HepG2 (cell line): Measurements from ENCODE around the gene UBE2D3. TPM values are rescaled to one million over a fixed set of nuclear protein-coding genes. Genes with fewer than 3 reads are reported as not detected.

Experiments
- EZH2 ChIP-seq: conservative IDR thresholded peaks from 2 replicates; pipeline ENCODE4 v1.6.1; 2012; ENCODE audit warnings: mild to moderate bottlenecking, low read depth, low read length, moderate library complexity
- HES4 ChIP-seq: sonication (generic); formaldehyde crosslinking; IDR thresholded peaks from 2 replicates; pipeline ENCODE4 v1.9.0; 2021; ENCODE audit warnings: mild to moderate bottlenecking, missing genetic modification reagents, borderline replicate concordance
- HOXD1 ChIP-seq: sonication (generic); formaldehyde crosslinking; IDR thresholded peaks from 2 replicates; pipeline ENCODE4 v1.5.0; 2020; ENCODE audit warnings: missing genetic modification reagents
- KDM4B ChIP-seq: sonication (generic); formaldehyde crosslinking; IDR thresholded peaks from 2 replicates; pipeline ENCODE4 v1.4.0; 2020; ENCODE audit warnings: missing genetic modification reagents
- MIXL1 ChIP-seq: IDR thresholded peaks from 2 replicates; pipeline ENCODE4 v1.6.1; 2016
- SETDB1 ChIP-seq: sonication (generic); formaldehyde crosslinking; IDR thresholded peaks from 2 replicates; pipeline ENCODE4 v1.5.1; 2020; ENCODE audit warnings: missing genetic modification reagents, mild to moderate bottlenecking, borderline replicate concordance
- SP1 ChIP-seq, 2 experiments: fragments of 450-650 bp in 1 of 2; sonication (generic) in 1 of 2; formaldehyde crosslinking in 1 of 2; IDR thresholded peaks; 2 replicates each; pipeline versions ENCODE4 v1.4.0 to v1.6.1; 2016 to 2020; ENCODE audit warnings: missing genetic modification reagents in 1 of 2
- STAT5B ChIP-seq: sonication (generic); formaldehyde crosslinking; IDR thresholded peaks from 2 replicates; pipeline ENCODE4 v1.4.0; 2020; ENCODE audit warnings: missing genetic modification reagents
- TGIF2 ChIP-seq: IDR thresholded peaks from 2 replicates; pipeline ENCODE4 v1.6.1; 2016; ENCODE audit warnings: control low read depth, missing compliant biosample characterization
- ZEB1 ChIP-seq: IDR thresholded peaks from 2 replicates; pipeline ENCODE4 v1.6.1; 2012; ENCODE audit warnings: mild to moderate bottlenecking, low read depth, inconsistent platforms; ENCODE audit not compliant: insufficient replicate concordance
- ZNF230 ChIP-seq: sonication (generic); formaldehyde crosslinking; IDR thresholded peaks from 2 replicates; pipeline ENCODE4 v1.4.0; 2020; ENCODE audit warnings: mild to moderate bottlenecking, missing genetic modification reagents
- ZNF296 ChIP-seq: sonication (generic); formaldehyde crosslinking; conservative IDR thresholded peaks from 2 replicates; pipeline ENCODE4 v1.5.0; 2020; ENCODE audit warnings: mild to moderate bottlenecking, missing genetic modification reagents
- ZNF746 ChIP-seq: sonication (generic); formaldehyde crosslinking; IDR thresholded peaks from 2 replicates; pipeline ENCODE4 v1.8.0; 2022; ENCODE audit warnings: mild to moderate bottlenecking, missing genetic modification reagents
- polyA plus RNA-seq, 8 experiments: library from polyadenylated mRNA; depleted of rRNA in 3 of 8; stranded (reverse) in 7 of 8; unstranded in 1 of 8; fragments of >200 nt; fragmentation: Illumina TruSeq in 4 of 8; extraction: Trizol in 4 of 8; gene quantifications; 2 replicates each; pipeline versions ENCODE4 v1.2.1 to v1.2.3, GENCODE V29; 2011 to 2016; ENCODE audit warnings: low read depth in 4 of 8, missing spikeins in 1 of 8, mixed read lengths in 1 of 8; ENCODE audit not compliant: insufficient read depth in 1 of 8
- total RNA-seq, 5 experiments: library from RNA; depleted of rRNA; stranded (reverse); fragments of >200 nt; fragmentation: Illumina TruSeq; extraction: Trizol; gene quantifications; 2 replicates each; pipeline ENCODE4 v1.2.3, GENCODE V29; 2016; ENCODE audit warnings: low read depth in 1 of 5
- TF ChIP-seq, protein P1 (sequence below): sonication (generic); formaldehyde crosslinking; IDR thresholded peaks from 2 replicates; pipeline ENCODE4 v1.4.0; 2020; ENCODE audit warnings: missing genetic modification reagents, borderline replicate concordance
- TF ChIP-seq, protein P2 (sequence below): sonication (generic); formaldehyde crosslinking; IDR thresholded peaks from 2 replicates; pipeline ENCODE4 v1.5.1; 2020; ENCODE audit warnings: mild to moderate bottlenecking, missing genetic modification reagents, moderate library complexity
- TF ChIP-seq, protein P3 (sequence below): sonication (generic); formaldehyde crosslinking; IDR thresholded peaks from 2 replicates; pipeline ENCODE4 v1.4.0; 2020; ENCODE audit warnings: missing genetic modification reagents, borderline replicate concordance

Gene UBE2D3
- total and polyA plus RNA-seq, 2 of the 13 experiments (the other 11 are each of a cell fraction or from before 2014, with no cell fraction given), result 224 to 293 TPM

DNA sequence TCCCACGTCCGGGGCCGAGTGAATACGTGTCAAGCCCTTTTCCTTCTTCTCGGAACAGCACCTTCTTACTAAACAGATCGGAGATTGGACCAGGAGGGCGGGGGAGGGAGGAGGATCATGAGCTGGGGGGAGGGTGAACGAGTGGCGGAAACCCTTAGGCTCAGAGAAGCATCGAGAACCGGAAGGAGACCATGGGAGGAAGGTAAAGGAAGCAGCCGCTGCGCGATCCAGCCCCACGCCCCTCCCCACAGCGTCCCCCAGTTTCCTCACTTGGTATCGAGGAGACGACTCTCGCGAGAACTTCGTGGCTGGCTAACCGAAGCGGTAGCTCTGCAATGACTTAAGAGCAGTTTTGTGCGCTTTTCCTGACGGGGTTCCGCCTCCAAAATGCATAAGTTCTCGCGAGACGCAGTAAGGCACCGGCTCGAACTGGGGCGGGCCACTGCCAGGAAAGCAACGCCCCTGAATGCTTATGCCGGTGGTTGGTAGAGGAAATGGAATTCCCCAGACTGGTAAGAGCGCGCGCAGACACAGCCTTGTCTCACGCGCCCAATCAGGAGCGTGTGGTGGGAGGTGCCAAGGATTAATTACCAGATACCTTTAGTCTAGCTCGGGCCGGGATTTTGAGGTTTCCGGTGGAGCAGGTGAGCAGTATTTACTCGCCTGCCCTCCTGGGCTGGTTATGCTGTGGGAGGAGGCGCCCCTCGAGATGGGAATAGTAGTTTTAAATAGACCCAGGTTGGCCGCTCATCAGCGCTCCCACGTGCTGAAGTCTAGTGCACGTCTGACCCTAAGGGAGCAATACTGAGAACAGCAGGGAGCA is 534 bp upstream of the UBE2D3 start (continued):
- TF ChIP-seq, protein P1, sequence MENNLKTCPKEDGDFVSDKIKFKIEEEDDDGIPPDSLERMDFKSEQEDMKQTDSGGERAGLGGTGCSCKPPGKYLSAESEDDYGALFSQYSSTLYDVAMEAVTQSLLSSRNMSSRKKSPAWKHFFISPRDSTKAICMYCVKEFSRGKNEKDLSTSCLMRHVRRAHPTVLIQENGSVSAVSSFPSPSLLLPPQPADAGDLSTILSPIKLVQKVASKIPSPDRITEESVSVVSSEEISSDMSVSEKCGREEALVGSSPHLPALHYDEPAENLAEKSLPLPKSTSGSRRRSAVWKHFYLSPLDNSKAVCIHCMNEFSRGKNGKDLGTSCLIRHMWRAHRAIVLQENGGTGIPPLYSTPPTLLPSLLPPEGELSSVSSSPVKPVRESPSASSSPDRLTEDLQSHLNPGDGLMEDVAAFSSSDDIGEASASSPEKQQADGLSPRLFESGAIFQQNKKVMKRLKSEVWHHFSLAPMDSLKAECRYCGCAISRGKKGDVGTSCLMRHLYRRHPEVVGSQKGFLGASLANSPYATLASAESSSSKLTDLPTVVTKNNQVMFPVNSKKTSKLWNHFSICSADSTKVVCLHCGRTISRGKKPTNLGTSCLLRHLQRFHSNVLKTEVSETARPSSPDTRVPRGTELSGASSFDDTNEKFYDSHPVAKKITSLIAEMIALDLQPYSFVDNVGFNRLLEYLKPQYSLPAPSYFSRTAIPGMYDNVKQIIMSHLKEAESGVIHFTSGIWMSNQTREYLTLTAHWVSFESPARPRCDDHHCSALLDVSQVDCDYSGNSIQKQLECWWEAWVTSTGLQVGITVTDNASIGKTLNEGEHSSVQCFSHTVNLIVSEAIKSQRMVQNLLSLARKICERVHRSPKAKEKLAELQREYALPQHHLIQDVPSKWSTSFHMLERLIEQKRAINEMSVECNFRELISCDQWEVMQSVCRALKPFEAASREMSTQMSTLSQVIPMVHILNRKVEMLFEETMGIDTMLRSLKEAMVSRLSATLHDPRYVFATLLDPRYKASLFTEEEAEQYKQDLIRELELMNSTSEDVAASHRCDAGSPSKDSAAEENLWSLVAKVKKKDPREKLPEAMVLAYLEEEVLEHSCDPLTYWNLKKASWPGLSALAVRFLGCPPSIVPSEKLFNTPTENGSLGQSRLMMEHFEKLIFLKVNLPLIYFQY (CRISPR knock-in tag), result no peak; the same call in 1 of the 2 replicates
- TF ChIP-seq EZH2, result no peak
- TF ChIP-seq TGIF2 (CRISPR knock-in tag), result no peak; the same call in 1 of the 2 replicates
- TF ChIP-seq SP1 (IDR thresholded peaks at IDR 0.05), result peak; percentile 69; the same call in 1 of the 2 replicates
- peak; percentile 77 for TF ChIP-seq SP1 (CRISPR knock-in tag; IDR thresholded peaks at IDR 0.05)
- TF ChIP-seq HES4 (CRISPR knock-in tag), result no peak
- no peak for TF ChIP-seq STAT5B (CRISPR knock-in tag)
- TF ChIP-seq, protein P2, sequence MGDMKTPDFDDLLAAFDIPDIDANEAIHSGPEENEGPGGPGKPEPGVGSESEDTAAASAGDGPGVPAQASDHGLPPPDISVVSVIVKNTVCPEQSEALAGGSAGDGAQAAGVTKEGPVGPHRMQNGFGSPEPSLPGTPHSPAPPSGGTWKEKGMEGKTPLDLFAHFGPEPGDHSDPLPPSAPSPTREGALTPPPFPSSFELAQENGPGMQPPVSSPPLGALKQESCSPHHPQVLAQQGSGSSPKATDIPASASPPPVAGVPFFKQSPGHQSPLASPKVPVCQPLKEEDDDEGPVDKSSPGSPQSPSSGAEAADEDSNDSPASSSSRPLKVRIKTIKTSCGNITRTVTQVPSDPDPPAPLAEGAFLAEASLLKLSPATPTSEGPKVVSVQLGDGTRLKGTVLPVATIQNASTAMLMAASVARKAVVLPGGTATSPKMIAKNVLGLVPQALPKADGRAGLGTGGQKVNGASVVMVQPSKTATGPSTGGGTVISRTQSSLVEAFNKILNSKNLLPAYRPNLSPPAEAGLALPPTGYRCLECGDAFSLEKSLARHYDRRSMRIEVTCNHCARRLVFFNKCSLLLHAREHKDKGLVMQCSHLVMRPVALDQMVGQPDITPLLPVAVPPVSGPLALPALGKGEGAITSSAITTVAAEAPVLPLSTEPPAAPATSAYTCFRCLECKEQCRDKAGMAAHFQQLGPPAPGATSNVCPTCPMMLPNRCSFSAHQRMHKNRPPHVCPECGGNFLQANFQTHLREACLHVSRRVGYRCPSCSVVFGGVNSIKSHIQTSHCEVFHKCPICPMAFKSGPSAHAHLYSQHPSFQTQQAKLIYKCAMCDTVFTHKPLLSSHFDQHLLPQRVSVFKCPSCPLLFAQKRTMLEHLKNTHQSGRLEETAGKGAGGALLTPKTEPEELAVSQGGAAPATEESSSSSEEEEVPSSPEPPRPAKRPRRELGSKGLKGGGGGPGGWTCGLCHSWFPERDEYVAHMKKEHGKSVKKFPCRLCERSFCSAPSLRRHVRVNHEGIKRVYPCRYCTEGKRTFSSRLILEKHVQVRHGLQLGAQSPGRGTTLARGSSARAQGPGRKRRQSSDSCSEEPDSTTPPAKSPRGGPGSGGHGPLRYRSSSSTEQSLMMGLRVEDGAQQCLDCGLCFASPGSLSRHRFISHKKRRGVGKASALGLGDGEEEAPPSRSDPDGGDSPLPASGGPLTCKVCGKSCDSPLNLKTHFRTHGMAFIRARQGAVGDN (CRISPR knock-in tag), result peak; percentile 86
- TF ChIP-seq SETDB1, result no peak
- no peak; the same call in 1 of the 2 replicates for TF ChIP-seq ZNF230 (CRISPR knock-in tag)
- peak; percentile 80 for TF ChIP-seq MIXL1 (CRISPR knock-in tag)
- TF ChIP-seq, protein P3, sequence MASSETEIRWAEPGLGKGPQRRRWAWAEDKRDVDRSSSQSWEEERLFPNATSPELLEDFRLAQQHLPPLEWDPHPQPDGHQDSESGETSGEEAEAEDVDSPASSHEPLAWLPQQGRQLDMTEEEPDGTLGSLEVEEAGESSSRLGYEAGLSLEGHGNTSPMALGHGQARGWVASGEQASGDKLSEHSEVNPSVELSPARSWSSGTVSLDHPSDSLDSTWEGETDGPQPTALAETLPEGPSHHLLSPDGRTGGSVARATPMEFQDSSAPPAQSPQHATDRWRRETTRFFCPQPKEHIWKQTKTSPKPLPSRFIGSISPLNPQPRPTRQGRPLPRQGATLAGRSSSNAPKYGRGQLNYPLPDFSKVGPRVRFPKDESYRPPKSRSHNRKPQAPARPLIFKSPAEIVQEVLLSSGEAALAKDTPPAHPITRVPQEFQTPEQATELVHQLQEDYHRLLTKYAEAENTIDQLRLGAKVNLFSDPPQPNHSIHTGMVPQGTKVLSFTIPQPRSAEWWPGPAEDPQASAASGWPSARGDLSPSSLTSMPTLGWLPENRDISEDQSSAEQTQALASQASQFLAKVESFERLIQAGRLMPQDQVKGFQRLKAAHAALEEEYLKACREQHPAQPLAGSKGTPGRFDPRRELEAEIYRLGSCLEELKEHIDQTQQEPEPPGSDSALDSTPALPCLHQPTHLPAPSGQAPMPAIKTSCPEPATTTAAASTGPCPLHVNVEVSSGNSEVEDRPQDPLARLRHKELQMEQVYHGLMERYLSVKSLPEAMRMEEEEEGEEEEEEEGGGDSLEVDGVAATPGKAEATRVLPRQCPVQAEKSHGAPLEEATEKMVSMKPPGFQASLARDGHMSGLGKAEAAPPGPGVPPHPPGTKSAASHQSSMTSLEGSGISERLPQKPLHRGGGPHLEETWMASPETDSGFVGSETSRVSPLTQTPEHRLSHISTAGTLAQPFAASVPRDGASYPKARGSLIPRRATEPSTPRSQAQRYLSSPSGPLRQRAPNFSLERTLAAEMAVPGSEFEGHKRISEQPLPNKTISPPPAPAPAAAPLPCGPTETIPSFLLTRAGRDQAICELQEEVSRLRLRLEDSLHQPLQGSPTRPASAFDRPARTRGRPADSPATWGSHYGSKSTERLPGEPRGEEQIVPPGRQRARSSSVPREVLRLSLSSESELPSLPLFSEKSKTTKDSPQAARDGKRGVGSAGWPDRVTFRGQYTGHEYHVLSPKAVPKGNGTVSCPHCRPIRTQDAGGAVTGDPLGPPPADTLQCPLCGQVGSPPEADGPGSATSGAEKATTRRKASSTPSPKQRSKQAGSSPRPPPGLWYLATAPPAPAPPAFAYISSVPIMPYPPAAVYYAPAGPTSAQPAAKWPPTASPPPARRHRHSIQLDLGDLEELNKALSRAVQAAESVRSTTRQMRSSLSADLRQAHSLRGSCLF, result no peak; the same call in 1 of the 2 replicates
- no peak for TF ChIP-seq KDM4B (CRISPR knock-in tag)
- no peak for TF ChIP-seq HOXD1 (CRISPR knock-in tag)
- TF ChIP-seq ZNF296 (CRISPR knock-in tag), result no peak
- peak; percentile 71; the same call in 1 of the 2 replicates for TF ChIP-seq ZNF746
- peak; percentile 85 for TF ChIP-seq ZEB1
